HepG2 (cell line): ENCODE measurements around the gene NEK9. TPM values are rescaled to one million over a fixed set of nuclear protein-coding genes. Genes with fewer than 3 reads are reported as not detected.
A peak's percentile ranks its signal among the peaks of the same experiment; 100 is the strongest.

Source experiments
- PHF20 ChIP-seq: sonication (generic); formaldehyde crosslinking; IDR thresholded peaks from 2 replicates; pipeline ENCODE4 v1.5.0; 2020; ENCODE audit warnings: mild to moderate bottlenecking, missing genetic modification reagents
- SSRP1 ChIP-seq: IDR thresholded peaks from 2 replicates; pipeline ENCODE4 v1.6.1; 2016; ENCODE audit warnings: control low read depth
- TBL1XR1 ChIP-seq: fragments of 150-350 bp; IDR thresholded peaks from 2 replicates; pipeline ENCODE4 v1.6.1; 2014; ENCODE audit warnings: borderline replicate concordance, low read length; ENCODE audit not compliant: partially characterized antibody
- ZKSCAN8 ChIP-seq: IDR thresholded peaks from 2 replicates; pipeline ENCODE4 v1.6.1; 2016; ENCODE audit warnings: borderline replicate concordance, missing genetic modification reagents, missing compliant biosample characterization
- ZNF333 ChIP-seq: sonication (generic); formaldehyde crosslinking; IDR thresholded peaks from 2 replicates; pipeline ENCODE4 v1.4.0; 2020; ENCODE audit warnings: mild to moderate bottlenecking, missing genetic modification reagents, borderline replicate concordance
- polyA plus RNA-seq, 8 experiments: library from polyadenylated mRNA; depleted of rRNA in 3 of 8; stranded (reverse) in 7 of 8; unstranded in 1 of 8; fragments of >200 nt; fragmentation: Illumina TruSeq in 4 of 8; extraction: Trizol in 4 of 8; gene quantifications; 2 replicates each; pipeline versions ENCODE4 v1.2.1 to v1.2.3, GENCODE V29; 2011 to 2016; ENCODE audit warnings: low read depth in 4 of 8, missing spikeins in 1 of 8, mixed read lengths in 1 of 8; ENCODE audit not compliant: insufficient read depth in 1 of 8
- total RNA-seq, 5 experiments: library from RNA; depleted of rRNA; stranded (reverse); fragments of >200 nt; fragmentation: Illumina TruSeq; extraction: Trizol; gene quantifications; 2 replicates each; pipeline ENCODE4 v1.2.3, GENCODE V29; 2016; ENCODE audit warnings: low read depth in 1 of 5
- TF ChIP-seq, protein P1 (sequence below): sonication (generic); formaldehyde crosslinking; IDR thresholded peaks from 2 replicates; pipeline ENCODE4 v1.4.0; 2020; ENCODE audit warnings: mild to moderate bottlenecking, missing genetic modification reagents
- TF ChIP-seq, protein P2 (sequence below): sonication (generic); formaldehyde crosslinking; conservative IDR thresholded peaks from 2 replicates; pipeline ENCODE4 v1.5.0; 2020; ENCODE audit warnings: missing genetic modification reagents
- TF ChIP-seq, protein P3 (sequence below): sonication (generic); formaldehyde crosslinking; IDR thresholded peaks from 2 replicates; pipeline ENCODE4 v1.4.0; 2020; ENCODE audit warnings: missing genetic modification reagents, mild to moderate bottlenecking, borderline replicate concordance
- TF ChIP-seq, protein P4 (sequence below): IDR thresholded peaks from 2 replicates; pipeline ENCODE4 v1.6.1; 2016; ENCODE audit warnings: mild to moderate bottlenecking
- TF ChIP-seq, protein P5 (sequence below): sonication (generic); formaldehyde crosslinking; IDR thresholded peaks from 2 replicates; pipeline ENCODE4 v1.5.0; 2020; ENCODE audit warnings: mild to moderate bottlenecking, missing genetic modification reagents

NEK9 gene
- total and polyA plus RNA-seq, 2 of the 13 experiments (the other 11 are each of a cell fraction or from before 2014, with no cell fraction given) = 16.5 to 27.3 TPM

DNA sequence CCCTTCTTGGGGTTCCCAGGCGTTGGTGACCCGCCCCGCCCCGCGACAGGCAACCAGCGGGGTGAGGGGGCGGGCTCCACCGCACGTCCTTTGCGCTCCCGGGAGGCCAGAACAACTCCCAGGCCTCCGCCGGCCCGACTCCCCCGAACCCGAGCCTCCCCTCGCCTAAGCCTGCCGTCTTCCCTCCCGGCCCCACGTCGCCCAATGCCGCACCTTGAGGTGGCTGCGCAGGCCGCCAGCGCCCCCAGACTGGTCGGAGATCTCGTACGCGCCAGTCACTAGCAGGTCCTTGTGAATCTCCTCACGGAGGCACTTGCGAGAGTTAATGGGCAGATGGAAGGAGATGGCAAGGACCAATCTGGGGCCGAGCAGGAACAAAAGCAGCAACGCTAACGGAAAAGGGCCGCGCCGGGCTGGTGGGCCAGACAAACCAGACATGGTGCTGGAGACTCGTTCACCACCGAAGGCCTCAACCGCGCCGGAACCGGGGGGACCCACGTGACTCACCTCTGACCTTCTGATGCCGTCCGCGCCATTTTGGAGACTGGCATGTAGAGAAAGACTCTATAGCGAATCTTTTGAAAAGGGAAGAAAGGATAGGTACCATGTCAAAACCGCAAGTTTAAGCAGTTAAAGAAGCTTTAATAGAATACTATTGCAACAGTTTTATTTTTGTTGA is 49.4 kb upstream of the NEK9 start, which contains the start of gene TMED10 (continued):
- TF ChIP-seq, protein P1, sequence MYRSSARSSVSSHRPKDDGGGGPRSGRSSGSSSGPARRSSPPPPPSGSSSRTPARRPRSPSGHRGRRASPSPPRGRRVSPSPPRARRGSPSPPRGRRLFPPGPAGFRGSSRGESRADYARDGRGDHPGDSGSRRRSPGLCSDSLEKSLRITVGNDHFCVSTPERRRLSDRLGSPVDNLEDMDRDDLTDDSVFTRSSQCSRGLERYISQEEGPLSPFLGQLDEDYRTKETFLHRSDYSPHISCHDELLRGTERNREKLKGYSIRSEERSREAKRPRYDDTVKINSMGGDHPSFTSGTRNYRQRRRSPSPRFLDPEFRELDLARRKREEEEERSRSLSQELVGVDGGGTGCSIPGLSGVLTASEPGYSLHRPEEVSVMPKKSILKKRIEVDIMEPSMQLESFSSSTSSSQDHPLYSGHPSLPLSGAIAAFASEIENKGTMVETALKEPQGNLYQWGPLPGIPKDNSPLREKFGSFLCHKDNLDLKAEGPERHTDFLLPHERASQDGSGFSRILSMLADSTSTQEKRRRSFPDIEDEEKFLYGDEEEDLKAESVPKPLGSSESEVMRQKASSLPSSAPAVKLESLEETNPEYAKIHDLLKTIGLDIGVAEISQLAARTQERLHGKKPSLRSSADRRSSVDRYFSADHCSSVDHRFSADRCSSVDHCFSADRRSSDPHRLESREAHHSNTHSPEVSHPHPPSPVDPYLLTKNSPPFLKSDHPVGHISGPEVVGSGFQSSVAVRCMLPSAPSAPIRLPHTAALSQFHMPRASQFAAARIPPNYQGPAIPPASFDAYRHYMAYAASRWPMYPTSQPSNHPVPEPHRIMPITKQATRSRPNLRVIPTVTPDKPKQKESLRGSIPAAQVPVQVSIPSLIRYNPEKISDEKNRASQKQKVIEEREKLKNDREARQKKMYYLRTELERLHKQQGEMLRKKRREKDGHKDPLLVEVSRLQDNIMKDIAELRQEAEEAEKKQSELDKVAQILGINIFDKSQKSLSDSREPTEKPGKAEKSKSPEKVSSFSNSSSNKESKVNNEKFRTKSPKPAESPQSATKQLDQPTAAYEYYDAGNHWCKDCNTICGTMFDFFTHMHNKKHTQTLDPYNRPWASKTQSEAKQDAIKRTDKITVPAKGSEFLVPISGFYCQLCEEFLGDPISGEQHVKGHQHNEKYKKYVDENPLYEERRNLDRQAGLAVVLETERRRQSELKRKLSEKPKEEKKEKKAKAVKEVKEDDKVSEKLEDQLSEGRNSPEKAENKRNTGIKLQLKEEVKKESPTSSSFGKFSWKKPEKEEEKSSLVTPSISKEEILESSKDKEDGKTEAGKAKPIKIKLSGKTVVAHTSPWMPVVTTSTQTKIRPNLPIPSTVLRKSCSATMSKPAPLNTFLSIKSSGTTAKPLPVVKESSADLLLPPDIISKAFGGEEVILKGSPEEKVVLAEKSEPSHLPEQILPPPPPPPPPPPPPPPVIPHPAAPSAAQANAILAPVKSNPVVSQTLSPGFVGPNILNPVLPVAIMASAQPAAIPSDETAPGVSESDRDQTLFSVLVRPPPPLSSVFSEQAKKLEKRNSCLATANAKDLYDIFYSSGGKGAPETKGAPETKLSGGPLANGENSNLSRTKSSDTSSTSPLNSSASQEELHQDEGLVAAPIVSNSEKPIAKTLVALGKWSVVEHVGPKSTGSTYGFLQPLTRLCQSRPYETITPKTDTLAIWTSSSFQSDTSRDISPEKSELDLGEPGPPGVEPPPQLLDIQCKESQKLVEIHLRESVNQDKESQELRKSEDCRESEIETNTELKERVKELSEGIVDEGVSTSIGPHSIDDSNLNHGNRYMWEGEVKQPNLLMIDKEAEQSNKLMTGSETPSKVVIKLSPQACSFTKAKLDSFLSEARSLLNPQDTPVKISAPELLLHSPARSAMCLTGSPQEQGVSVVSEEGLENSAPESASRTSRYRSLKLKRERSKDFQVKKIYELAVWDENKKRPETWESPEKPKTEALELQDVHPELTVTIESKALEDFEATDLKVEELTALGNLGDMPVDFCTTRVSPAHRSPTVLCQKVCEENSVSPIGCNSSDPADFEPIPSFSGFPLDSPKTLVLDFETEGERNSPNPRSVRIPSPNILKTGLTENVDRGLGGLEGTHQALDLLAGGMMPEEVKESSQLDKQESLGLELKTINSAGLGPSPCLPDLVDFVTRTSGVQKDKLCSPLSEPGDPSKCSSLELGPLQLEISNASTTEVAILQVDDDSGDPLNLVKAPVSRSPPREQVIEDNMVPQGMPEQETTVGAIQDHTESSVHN = peak; percentile 58; the same call in 1 of the 2 replicates
- TF ChIP-seq TBL1XR1 (peak; percentile 70), PHF20 (CRISPR knock-in tag) (peak; percentile 81), ZNF333 (CRISPR knock-in tag) (peak; percentile 54; the same call in 1 of the 2 replicates), ZKSCAN8 (0 out of 2 replicates have a peak, but pooled peaks have one; percentile 45), SSRP1 (CRISPR knock-in tag) (no peak)
- TF ChIP-seq, protein P2, sequence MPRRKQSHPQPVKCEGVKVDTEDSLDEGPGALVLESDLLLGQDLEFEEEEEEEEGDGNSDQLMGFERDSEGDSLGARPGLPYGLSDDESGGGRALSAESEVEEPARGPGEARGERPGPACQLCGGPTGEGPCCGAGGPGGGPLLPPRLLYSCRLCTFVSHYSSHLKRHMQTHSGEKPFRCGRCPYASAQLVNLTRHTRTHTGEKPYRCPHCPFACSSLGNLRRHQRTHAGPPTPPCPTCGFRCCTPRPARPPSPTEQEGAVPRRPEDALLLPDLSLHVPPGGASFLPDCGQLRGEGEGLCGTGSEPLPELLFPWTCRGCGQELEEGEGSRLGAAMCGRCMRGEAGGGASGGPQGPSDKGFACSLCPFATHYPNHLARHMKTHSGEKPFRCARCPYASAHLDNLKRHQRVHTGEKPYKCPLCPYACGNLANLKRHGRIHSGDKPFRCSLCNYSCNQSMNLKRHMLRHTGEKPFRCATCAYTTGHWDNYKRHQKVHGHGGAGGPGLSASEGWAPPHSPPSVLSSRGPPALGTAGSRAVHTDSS = no peak
- TF ChIP-seq, protein P3, sequence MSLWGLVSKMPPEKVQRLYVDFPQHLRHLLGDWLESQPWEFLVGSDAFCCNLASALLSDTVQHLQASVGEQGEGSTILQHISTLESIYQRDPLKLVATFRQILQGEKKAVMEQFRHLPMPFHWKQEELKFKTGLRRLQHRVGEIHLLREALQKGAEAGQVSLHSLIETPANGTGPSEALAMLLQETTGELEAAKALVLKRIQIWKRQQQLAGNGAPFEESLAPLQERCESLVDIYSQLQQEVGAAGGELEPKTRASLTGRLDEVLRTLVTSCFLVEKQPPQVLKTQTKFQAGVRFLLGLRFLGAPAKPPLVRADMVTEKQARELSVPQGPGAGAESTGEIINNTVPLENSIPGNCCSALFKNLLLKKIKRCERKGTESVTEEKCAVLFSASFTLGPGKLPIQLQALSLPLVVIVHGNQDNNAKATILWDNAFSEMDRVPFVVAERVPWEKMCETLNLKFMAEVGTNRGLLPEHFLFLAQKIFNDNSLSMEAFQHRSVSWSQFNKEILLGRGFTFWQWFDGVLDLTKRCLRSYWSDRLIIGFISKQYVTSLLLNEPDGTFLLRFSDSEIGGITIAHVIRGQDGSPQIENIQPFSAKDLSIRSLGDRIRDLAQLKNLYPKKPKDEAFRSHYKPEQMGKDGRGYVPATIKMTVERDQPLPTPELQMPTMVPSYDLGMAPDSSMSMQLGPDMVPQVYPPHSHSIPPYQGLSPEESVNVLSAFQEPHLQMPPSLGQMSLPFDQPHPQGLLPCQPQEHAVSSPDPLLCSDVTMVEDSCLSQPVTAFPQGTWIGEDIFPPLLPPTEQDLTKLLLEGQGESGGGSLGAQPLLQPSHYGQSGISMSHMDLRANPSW (CRISPR knock-in tag) = peak; percentile 35; the same call in 1 of the 2 replicates
- TF ChIP-seq, protein P4, sequence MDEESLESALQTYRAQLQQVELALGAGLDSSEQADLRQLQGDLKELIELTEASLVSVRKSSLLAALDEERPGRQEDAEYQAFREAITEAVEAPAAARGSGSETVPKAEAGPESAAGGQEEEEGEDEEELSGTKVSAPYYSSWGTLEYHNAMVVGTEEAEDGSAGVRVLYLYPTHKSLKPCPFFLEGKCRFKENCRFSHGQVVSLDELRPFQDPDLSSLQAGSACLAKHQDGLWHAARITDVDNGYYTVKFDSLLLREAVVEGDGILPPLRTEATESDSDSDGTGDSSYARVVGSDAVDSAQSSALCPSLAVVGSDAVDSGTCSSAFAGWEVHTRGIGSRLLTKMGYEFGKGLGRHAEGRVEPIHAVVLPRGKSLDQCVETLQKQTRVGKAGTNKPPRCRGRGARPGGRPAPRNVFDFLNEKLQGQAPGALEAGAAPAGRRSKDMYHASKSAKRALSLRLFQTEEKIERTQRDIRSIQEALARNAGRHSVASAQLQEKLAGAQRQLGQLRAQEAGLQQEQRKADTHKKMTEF = peak; percentile 87
- TF ChIP-seq, protein P5, sequence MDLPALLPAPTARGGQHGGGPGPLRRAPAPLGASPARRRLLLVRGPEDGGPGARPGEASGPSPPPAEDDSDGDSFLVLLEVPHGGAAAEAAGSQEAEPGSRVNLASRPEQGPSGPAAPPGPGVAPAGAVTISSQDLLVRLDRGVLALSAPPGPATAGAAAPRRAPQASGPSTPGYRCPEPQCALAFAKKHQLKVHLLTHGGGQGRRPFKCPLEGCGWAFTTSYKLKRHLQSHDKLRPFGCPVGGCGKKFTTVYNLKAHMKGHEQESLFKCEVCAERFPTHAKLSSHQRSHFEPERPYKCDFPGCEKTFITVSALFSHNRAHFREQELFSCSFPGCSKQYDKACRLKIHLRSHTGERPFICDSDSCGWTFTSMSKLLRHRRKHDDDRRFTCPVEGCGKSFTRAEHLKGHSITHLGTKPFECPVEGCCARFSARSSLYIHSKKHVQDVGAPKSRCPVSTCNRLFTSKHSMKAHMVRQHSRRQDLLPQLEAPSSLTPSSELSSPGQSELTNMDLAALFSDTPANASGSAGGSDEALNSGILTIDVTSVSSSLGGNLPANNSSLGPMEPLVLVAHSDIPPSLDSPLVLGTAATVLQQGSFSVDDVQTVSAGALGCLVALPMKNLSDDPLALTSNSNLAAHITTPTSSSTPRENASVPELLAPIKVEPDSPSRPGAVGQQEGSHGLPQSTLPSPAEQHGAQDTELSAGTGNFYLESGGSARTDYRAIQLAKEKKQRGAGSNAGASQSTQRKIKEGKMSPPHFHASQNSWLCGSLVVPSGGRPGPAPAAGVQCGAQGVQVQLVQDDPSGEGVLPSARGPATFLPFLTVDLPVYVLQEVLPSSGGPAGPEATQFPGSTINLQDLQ (CRISPR knock-in tag) = 0 out of 2 replicates have a peak, but pooled peaks have one; percentile 33
